Measurements from ENCODE around the gene CRLF2. TPM values are rescaled to one million over a fixed set of nuclear protein-coding genes. Genes with fewer than 3 reads are reported as not detected.
"Not testable (repeated sequence)": the region's sequence is repeated elsewhere in the genome, so short reads cannot be mapped to it uniquely, and the experiment has no call there.

The CRLF2 gene
- total RNA-seq, 1 donor from 2014 or later = 1.3 TPM

DNA sequence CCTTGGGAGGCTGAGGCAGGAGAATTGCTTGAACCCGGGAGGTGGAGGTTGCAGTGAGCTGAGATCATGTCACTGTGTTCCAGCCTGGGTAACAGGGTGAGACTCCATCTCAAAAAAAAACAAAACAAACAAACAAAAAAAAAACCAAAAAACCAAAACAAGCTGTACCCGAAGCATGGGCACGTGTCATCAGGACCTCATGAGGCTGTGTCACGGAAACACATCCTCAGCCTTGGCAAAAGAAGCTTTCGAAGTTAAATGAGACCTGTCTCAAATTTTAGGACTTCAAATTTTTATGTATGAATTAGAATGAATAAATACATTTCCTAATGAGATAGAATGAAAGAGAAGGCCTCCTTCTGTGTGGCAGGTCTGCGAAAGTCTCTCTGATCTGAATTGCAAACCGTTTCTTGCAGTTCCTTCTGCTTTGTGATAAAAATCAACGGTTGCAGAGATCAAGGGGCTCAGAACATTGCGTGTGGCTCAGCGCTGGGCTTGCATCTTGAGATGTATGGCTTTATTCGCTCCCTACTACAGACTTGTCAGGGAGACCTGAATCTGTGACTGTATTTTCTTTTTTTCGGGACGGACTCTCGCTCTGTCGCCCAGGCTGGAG, 19.5 kb upstream of the CRLF2 start:
- no peak for TF ChIP-seq CTCF (IDR thresholded peaks at IDR 0.05)
- Histone ChIP-seq H3K9me3 (no peaks in the 10 kb centered on the region), H3K27me3 (ENCODE audit: low read depth) (no peaks in the 10 kb centered on the region), H3K27ac (no peak overlapping the region), H3K4me1 (no peaks in the 10 kb centered on the region), H3K4me3 (no peak overlapping the region), H3K36me3 (no peaks in the 10 kb centered on the region)
- ATAC-seq = no peak
- DNase-seq = no peak
- intact Hi-C loops (cut with DNase I) = no loop called here

DNA sequence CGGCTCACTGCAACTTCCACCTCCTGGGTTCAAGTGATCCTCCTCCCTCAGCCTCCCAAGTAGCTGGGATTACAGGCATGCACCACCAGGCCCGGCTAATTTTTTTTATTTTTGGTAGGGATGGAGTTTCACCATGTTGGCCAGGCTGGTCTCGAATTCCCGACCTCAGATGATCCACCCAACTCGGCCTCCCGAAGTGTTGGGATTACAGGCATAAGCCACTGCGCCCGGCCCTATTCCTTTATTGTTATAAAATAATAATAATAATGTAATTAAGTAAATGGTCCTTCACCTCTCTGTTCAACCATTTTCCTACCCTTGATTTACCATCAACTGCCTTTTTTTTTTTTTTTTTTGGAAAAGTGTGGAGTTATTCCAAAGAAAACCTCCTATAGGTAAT, 15.7 kb upstream of the CRLF2 start:
- H3K4me1 ChIP-seq; H3K36me3 ChIP-seq; H3K27me3 ChIP-seq (ENCODE audit: low read depth); ATAC-seq; intact Hi-C loops (cut with DNase I); DNase-seq; H3K9me3 ChIP-seq; H3K4me3 ChIP-seq; H3K27ac ChIP-seq: not testable (repeated sequence)

DNA sequence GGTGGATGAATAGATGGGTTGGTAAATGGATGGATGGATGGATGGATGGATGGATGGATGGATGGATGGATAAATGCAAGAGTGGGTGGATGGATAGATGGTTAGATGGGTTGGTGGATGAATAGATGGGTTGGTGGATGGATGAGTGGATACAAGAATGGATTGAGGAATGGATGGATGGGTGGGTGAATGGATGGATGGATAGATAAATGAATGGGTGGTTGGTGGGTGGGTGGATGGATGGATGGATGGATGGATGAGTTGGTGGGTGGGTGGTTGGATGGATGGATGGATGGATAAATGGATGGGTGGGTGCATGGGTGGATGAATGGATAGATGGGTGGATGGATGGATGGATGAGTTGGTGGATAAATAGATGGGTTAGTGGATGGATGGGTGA, 13.8 kb upstream of the CRLF2 start:
- no peak for DNase-seq
- TF ChIP-seq CTCF (IDR thresholded peaks at IDR 0.05) = no peak
- H3K27me3 ChIP-seq (ENCODE audit: low read depth) = no peaks in the 10 kb centered on the region
- H3K4me1 ChIP-seq = no peaks in the 10 kb centered on the region
- intact Hi-C loops (cut with DNase I) = no loop called here
- no peaks in the 10 kb centered on the region for H3K36me3 ChIP-seq
- peaks cover 11% of the 10 kb centered on the region for H3K9me3 ChIP-seq
- no peak for ATAC-seq
- H3K4me3 ChIP-seq = no peak overlapping the region
- no peak overlapping the region for H3K27ac ChIP-seq

GRCh38 chrX:1224954-1225353, 12.5 kb upstream of the CRLF2 start:
- no peak for TF ChIP-seq CTCF (IDR thresholded peaks at IDR 0.05)
- Histone ChIP-seq H3K27me3 (ENCODE audit: low read depth) (no peaks in the 10 kb centered on the region), H3K27ac (no peak overlapping the region), H3K4me3 (no peak overlapping the region), H3K36me3 (no peaks in the 10 kb centered on the region), H3K9me3 (peaks cover 11% of the 10 kb centered on the region), H3K4me1 (no peaks in the 10 kb centered on the region)
- DNase-seq (no peak), ATAC-seq (no peak)
- intact Hi-C loops (cut with DNase I) = no loop called here

DNA sequence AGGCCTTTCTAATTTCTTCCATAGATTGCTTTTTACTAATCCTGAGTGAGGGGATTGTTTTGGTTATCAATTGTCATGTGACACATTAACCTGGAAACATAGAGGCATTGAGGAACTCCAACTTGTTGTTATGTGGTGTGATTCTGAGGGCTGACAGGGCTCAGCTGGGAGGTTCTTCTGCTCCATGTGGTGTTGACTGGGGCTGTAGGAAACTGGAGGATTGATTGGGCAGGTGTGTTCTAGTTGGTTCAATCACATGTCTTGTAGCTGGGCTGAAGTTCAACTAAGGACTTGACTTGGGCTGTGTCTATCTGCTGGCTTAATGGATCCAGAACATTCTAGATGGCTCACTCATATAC, 10.8 kb upstream of the CRLF2 start:
- Histone ChIP-seq H3K4me1 (no peaks in the 10 kb centered on the region), H3K27ac (no peak overlapping the region), H3K36me3 (no peaks in the 10 kb centered on the region), H3K27me3 (ENCODE audit: low read depth) (no peaks in the 10 kb centered on the region), H3K4me3 (no peak overlapping the region), H3K9me3 (peaks cover 11% of the 10 kb centered on the region)
- DNase-seq = no peak
- intact Hi-C loops (cut with DNase I) = no loop called here
- no peak for ATAC-seq
- no peak for TF ChIP-seq CTCF (IDR thresholded peaks at IDR 0.05)

DNA sequence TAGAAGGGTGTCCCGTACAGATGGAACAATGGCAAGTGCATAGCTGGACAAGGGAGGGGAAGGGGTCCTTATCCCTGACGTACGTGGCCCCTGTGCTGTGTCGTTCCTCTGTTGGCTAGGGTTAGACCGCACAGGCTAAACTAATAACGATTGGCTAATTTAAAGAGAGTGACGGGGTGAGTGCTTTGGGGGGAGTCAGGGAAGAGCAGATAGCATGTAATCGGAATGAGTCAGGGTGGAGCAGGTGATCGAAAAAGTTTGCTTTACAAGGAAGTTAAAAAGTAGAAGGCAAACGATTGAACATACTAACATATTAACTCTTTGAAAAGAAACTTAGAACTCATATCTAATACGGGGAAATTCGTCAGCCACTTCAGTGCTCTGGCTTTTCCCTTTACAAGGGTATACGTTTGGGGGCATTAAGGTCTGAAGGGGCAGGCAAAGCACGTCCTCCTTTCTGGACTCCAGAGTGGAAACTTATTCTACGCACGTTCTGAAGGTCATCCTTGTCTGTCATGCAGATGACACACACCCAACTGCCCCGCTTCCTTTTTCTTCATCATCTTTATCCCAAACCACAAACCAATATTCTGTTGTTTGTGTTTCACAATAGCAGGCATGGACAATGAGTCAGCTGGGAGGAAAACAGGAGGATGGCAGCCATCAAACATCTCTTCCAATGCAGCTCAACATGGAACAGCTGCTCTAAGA, 10.2 kb upstream of the CRLF2 start:
- no peak overlapping the region for H3K27ac ChIP-seq
- H3K36me3 ChIP-seq = no peaks in the 10 kb centered on the region
- H3K4me3 ChIP-seq = no peak overlapping the region
- ATAC-seq (peak in 1 of 2 donors; percentile 39), DNase-seq (no peak)
- TF ChIP-seq CTCF (IDR thresholded peaks at IDR 0.05) = no peak
- peaks cover 11% of the 10 kb centered on the region for H3K9me3 ChIP-seq
- no peaks in the 10 kb centered on the region for H3K27me3 ChIP-seq (ENCODE audit: low read depth)
- intact Hi-C loops (cut with DNase I) = no loop called here
- no peaks in the 10 kb centered on the region for H3K4me1 ChIP-seq

Measured in lower lobe of right lung (tissue), 2 donors.